Spinal cord (tissue), 10 donors: ENCODE measurements around the gene COL6A1. TPM values are rescaled to one million over a fixed set of nuclear protein-coding genes. Genes with fewer than 3 reads are reported as not detected.

Source experiments
- DNase-seq, 6 donors: peaks; one replicate each; pipeline versions ENCODE4 v3.0.0 to v3.0.0-alpha.2; 2013 to 2015; ENCODE audit warnings: low spot score in 6 of 6, low read depth in 4 of 6
- H3K27ac ChIP-seq: one replicate; pipeline ENCODE4 v1.5.1; 2013; ENCODE audit warnings: low read depth, low read length, control low read depth
- H3K27me3 ChIP-seq: one replicate; pipeline ENCODE4 v1.6.1; 2013; ENCODE audit warnings: low read length; ENCODE audit not compliant: control insufficient read depth, insufficient read depth
- H3K36me3 ChIP-seq: one replicate; pipeline ENCODE4 v1.6.1; 2013; ENCODE audit warnings: low read length; ENCODE audit not compliant: control insufficient read depth, insufficient read depth
- H3K4me1 ChIP-seq: one replicate; pipeline ENCODE4 v1.6.1; 2013; ENCODE audit warnings: low read length; ENCODE audit not compliant: control insufficient read depth, insufficient read depth
- H3K4me3 ChIP-seq: one replicate; pipeline ENCODE4 v1.5.1; 2013; ENCODE audit warnings: low read depth, low read length, control low read depth
- H3K9me3 ChIP-seq: one replicate; pipeline ENCODE4 v1.6.1; 2013; ENCODE audit warnings: low read length; ENCODE audit not compliant: control insufficient read depth, insufficient read depth
- WGBS: methylation state at CpG from one replicate; pipeline ENCODE4 v1.1.5; 2013; ENCODE audit warnings: missing lambda C conversion rate; ENCODE audit not compliant: insufficient coverage; 5-methylcytosine and 5-hydroxymethylcytosine counted together
- polyA plus RNA-seq, 2 donors: library from polyadenylated mRNA; unstranded; fragments of 120-200 nt; gene quantifications; one replicate each; pipeline ENCODE4 v1.2.1, GENCODE V29; 2013; ENCODE audit not compliant: insufficient read length in 2 of 2
- total RNA-seq, 2 donors: library from RNA; depleted of rRNA in 1 of 2; stranded (reverse); fragments of 120-200 nt in 1 of 2; fragments of >200 nt in 1 of 2; gene quantifications; one replicate each; pipeline versions ENCODE4 v1.2.3 to v1.2.4, GENCODE V29; 2013 to 2014
- donor health status: healthy.

COL6A1 gene
- total and polyA plus RNA-seq, 4 donors: 156 to 316 (median 250) TPM

DNA sequence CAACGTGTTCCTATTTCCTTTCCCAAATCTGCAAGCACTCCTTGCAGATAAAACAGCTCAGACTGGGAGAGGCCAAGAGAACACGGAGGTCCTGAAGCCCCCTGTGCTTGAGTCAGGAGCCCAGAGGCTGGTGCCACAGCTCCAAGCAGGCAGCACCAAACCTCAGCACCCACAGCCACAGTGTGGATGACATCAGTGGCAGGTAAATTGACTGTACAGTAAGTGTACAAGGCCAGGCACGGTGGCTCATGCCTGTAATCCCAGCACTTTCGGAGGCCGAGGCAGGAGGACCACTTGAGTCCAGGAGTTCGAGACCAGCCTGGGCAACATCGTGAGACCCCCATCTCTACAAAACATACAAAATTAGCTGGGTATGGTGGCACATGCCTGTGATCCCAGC, 1.9 kb upstream of the COL6A1 start:
- Histone ChIP-seq H3K9me3 (no peaks in the 10 kb centered on the region), H3K27ac (no peak overlapping the region), H3K36me3 (peaks cover 22% of the 10 kb centered on the region), H3K4me3 (no peak overlapping the region), H3K4me1 (peaks cover 46% of the 10 kb centered on the region), H3K27me3 (peaks cover 5% of the 10 kb centered on the region)
- DNase-seq: no peak
- 91% methylated on average over 6 of the region's 7 CpGs for WGBS

DNA sequence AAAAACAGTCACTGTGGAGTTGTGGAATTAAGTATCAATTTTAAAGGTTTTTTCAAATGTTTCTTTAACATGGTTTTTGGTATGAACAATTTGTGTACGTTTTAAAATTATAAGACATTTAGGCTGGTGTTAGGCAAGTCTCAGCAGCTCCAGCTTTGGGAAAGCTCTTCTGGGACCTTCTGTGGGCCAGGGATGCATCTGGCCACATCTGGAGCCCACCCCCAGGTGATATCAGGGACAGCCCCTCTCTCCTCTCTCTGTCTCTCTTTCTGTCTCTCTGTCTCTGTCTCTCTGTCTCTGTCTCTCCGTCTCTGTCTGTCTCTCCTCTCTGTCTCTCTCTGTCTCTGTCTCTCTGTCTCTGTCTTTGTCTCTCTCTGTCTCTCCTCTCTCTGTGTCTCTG, 1.3 kb upstream of the COL6A1 start:
- DNase-seq: no peak
- Histone ChIP-seq H3K4me3 (no peak overlapping the region), H3K27ac (no peak overlapping the region), H3K36me3 (peaks cover 26% of the 10 kb centered on the region), H3K9me3 (no peaks in the 10 kb centered on the region), H3K4me1 (peaks cover 40% of the 10 kb centered on the region), H3K27me3 (peaks cover under 1% of the 10 kb centered on the region)
- 93% methylated on average over 1 of the region's 2 CpGs for WGBS

DNA sequence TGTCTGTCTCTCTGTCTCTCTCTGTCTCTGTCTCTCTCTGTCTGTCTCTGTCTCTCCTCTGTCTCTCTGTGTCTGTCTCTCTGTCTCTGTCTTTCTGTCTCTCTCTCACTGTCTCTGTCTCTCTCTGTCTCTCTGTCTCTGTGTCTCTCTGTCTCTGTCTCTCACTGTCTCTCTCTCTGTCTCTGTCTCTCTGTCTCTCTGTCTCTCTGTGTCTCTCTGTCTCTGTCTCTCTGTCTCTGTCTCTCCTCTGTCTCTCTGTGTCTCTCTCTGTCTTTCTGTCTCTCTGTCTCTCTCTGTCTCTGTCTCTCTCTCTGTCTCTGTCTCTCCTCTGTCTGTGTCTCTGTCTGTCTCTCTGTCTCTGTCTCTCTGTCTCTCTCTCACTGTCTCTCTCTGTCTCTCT, 873 bp upstream of the COL6A1 start:
- H3K4me3 ChIP-seq: peak overlapping the region; percentile 43
- peaks cover 38% of the 10 kb centered on the region for H3K4me1 ChIP-seq
- no peaks in the 10 kb centered on the region for H3K27me3 ChIP-seq
- no peaks in the 10 kb centered on the region for H3K9me3 ChIP-seq
- DNase-seq: no peak
- H3K27ac ChIP-seq: peak overlapping the region; percentile 82
- peaks cover 30% of the 10 kb centered on the region for H3K36me3 ChIP-seq

- peak overlapping the region; percentile 63 for H3K4me3 ChIP-seq
- DNase-seq: peak in 2 of 6 donors; percentile 21 to 53
- peaks cover 46% of the 10 kb centered on the region for H3K36me3 ChIP-seq
- H3K27ac ChIP-seq: peak overlapping the region; percentile 69
- no peaks in the 10 kb centered on the region for H3K9me3 ChIP-seq
- H3K27me3 ChIP-seq: no peaks in the 10 kb centered on the region
- WGBS: 6% methylated on average over 29 of the region's 45 CpGs
- H3K4me1 ChIP-seq: peaks cover 37% of the 10 kb centered on the region
Observed at GRCh38 chr21:45982092-45982757, 655 bp downstream of the COL6A1 start.

GRCh38 chr21:45982758-45983648, 1.4 kb downstream of the COL6A1 start:
- H3K9me3 ChIP-seq: no peaks in the 10 kb centered on the region
- H3K4me3 ChIP-seq: peak overlapping the region; percentile 63
- 53% methylated on average over 39 of the region's 45 CpGs for WGBS
- DNase-seq: peak in 1 of 6 donors; percentile 21
- no peaks in the 10 kb centered on the region for H3K27me3 ChIP-seq
- H3K27ac ChIP-seq: no peak overlapping the region
- peaks cover 49% of the 10 kb centered on the region for H3K36me3 ChIP-seq
- H3K4me1 ChIP-seq: peaks cover 33% of the 10 kb centered on the region

DNA sequence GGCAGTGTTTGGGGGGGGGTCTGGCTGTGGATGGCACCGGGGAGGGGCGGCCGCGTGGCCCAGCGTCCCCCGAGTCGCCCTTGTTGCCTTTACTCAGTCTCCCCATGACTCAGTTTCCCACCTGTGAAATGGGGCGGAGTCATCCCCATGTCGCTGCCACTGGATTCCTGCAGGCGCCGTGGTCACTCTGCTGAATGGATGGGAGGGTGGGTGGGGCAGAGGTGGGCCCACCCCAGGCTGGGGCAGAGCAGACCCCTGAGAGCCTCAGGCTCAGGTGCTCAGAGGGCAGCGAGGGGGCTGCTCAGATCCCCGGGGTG, 2.0 kb downstream of the COL6A1 start:
- DNase-seq: no peak
- H3K36me3 ChIP-seq: peaks cover 53% of the 10 kb centered on the region
- H3K27me3 ChIP-seq: no peaks in the 10 kb centered on the region
- 83% methylated on average over 2 of the region's 13 CpGs for WGBS
- H3K4me1 ChIP-seq: peaks cover 28% of the 10 kb centered on the region
- no peak overlapping the region for H3K4me3 ChIP-seq
- no peaks in the 10 kb centered on the region for H3K9me3 ChIP-seq
- H3K27ac ChIP-seq: no peak overlapping the region

- H3K36me3 ChIP-seq: peaks cover 57% of the 10 kb centered on the region
- WGBS: 95% methylated on average over 38 of the region's 38 CpGs
- no peak overlapping the region for H3K27ac ChIP-seq
- no peak overlapping the region for H3K4me3 ChIP-seq
- peaks cover 28% of the 10 kb centered on the region for H3K4me1 ChIP-seq
- H3K9me3 ChIP-seq: no peaks in the 10 kb centered on the region
- no peak for DNase-seq
- no peaks in the 10 kb centered on the region for H3K27me3 ChIP-seq
Observed at GRCh38 chr21:45983981-45984551, 2.5 kb downstream of the COL6A1 start.

GRCh38 chr21:45984584-45985095, 3.1 kb downstream of the COL6A1 start:
- Histone ChIP-seq H3K4me3 (no peak overlapping the region), H3K27ac (no peak overlapping the region), H3K4me1 (peaks cover 28% of the 10 kb centered on the region), H3K9me3 (no peaks in the 10 kb centered on the region), H3K36me3 (peaks cover 63% of the 10 kb centered on the region), H3K27me3 (no peaks in the 10 kb centered on the region)
- 97% methylated on average over 3 of the region's 3 CpGs for WGBS
- no peak for DNase-seq

- 91% methylated on average over 35 of the region's 37 CpGs for WGBS
- Histone ChIP-seq H3K4me1 (peaks cover 24% of the 10 kb centered on the region), H3K27ac (no peak overlapping the region), H3K27me3 (no peaks in the 10 kb centered on the region), H3K4me3 (no peak overlapping the region), H3K9me3 (no peaks in the 10 kb centered on the region), H3K36me3 (peaks cover 74% of the 10 kb centered on the region)
- no peak for DNase-seq
Observed at GRCh38 chr21:45985471-45986315, 4.1 kb downstream of the COL6A1 start.
